HepG2 (cell line): ENCODE data around the gene CDC6. TPM values are rescaled to one million over a fixed set of nuclear protein-coding genes. Genes with fewer than 3 reads are reported as not detected.
A peak's percentile ranks its signal among the peaks of the same experiment; 100 is the strongest.

Source experiments
- ATAC-seq: fragments of 200-7000 bp; cut with Tn5 transposase; 3 replicates; pipeline ENCODE4 v1.9.1; 2020; ENCODE audit warnings: mild to moderate bottlenecking, moderate library complexity
- BruUV-seq: library from RNA; stranded (reverse); fragments of 400-500 nt; replicated peaks from 2 replicates; lab custom pipeline; 2021; lab: Mats Ljungman, UMichigan
- CTCF ChIA-PET: fragments of 300-600 bp; formaldehyde crosslinking; extraction: SDS; loops from one replicate; lab custom pipeline; 2021; ENCODE audit warnings: low total read pairs, inconsistent platforms, low intra/inter-chr PET ratio; lab: Yijun Ruan, JAX
- POLR2A ChIA-PET: fragments of 350-600 bp; sonication (Branson Sonifier 250); formaldehyde crosslinking; loops from one replicate; lab custom pipeline; 2020; ENCODE audit warnings: antibody characterized with exemption, inconsistent platforms; lab: Yijun Ruan, JAX
- DNase-seq: peaks from one replicate; pipeline ENCODE4 v3.0.0-alpha.2; 2015; ENCODE audit warnings: low spot score
- FAIRE-seq: peaks from 3 replicates; lab custom pipeline; 2011; peaks lifted over from hg19 to GRCh38; lab: Jason Lieb, UNC
- H2AFZ ChIP-seq: one replicate; pipeline ENCODE4 v1.6.1; 2011; ENCODE audit warnings: low read length, inconsistent platforms
- H3K27ac ChIP-seq: fragments of 300-600 bp; 3 replicates; pipeline ENCODE4 v1.8.0; 2011; ENCODE audit warnings: mixed run types, mild to moderate bottlenecking, mixed read lengths, low read length, inconsistent platforms; ENCODE audit not compliant: insufficient read depth; ENCODE audit errors: extremely low read length
- H3K27me3 ChIP-seq, 2 experiments: fragments of 200-600 bp in 1 of 2; 2 replicates in 1 of 2; 3 replicates in 1 of 2; pipeline versions ENCODE4 v1.6.0 to v1.8.0; 2011; ENCODE audit warnings: low read length in 2 of 2, mild to moderate bottlenecking in 2 of 2, moderate library complexity in 2 of 2, inconsistent platforms in 1 of 2; ENCODE audit not compliant: insufficient read depth in 2 of 2, control insufficient read depth in 1 of 2
- H3K36me3 ChIP-seq, 2 experiments: fragments of 200-600 bp in 1 of 2; replicated peaks in 1 of 2; 2 replicates in 1 of 2; 3 replicates in 1 of 2; pipeline versions ENCODE4 v1.5.1 to v1.8.0; 2011; ENCODE audit warnings: low read length in 2 of 2, inconsistent platforms in 1 of 2; ENCODE audit not compliant: insufficient read depth in 2 of 2, control insufficient read depth in 1 of 2
- H3K4me1 ChIP-seq: 2 replicates; pipeline ENCODE4 v1.5.1; 2012; ENCODE audit warnings: low read length, inconsistent platforms; ENCODE audit not compliant: insufficient read depth
- H3K4me2 ChIP-seq: 2 replicates; pipeline ENCODE4 v1.6.0; 2011; ENCODE audit warnings: low read depth, low read length, inconsistent platforms
- H3K4me3 ChIP-seq, 3 experiments: fragments of 200-600 bp in 1 of 3; sonication (generic), shearing (Covaris generic) in 1 of 3; replicated peaks in 1 of 3; 2 replicates each; pipeline ENCODE4 v1.5.1; 2011 to 2016; ENCODE audit warnings: low read length in 3 of 3, inconsistent platforms in 2 of 3, low read depth in 2 of 3, mild to moderate bottlenecking in 2 of 3, control low read depth in 1 of 3, mixed read lengths in 1 of 3; ENCODE audit not compliant: insufficient read depth in 1 of 3
- H3K79me2 ChIP-seq: one replicate; pipeline ENCODE4 v1.6.1; 2011; ENCODE audit warnings: low read length, inconsistent platforms; ENCODE audit not compliant: insufficient read depth
- H3K9ac ChIP-seq: 2 replicates; pipeline ENCODE4 v1.6.0; 2011; ENCODE audit warnings: mild to moderate bottlenecking, low read depth, low read length, inconsistent platforms; ENCODE audit not compliant: insufficient read depth
- H3K9me3 ChIP-seq: 2 replicates; pipeline ENCODE4 v1.5.1; 2012; ENCODE audit warnings: mild to moderate bottlenecking, low read length
- H4K20me1 ChIP-seq: 2 replicates; pipeline ENCODE4 v1.6.0; 2011; ENCODE audit warnings: inconsistent platforms, mild to moderate bottlenecking, low read length, moderate library complexity; ENCODE audit not compliant: insufficient read depth
- BCLAF1 ChIP-seq: fragments of 450-650 bp; IDR thresholded peaks from 2 replicates; pipeline ENCODE4 v1.6.1; 2017; ENCODE audit warnings: mild to moderate bottlenecking
- ESRRA ChIP-seq: sonication (generic); formaldehyde crosslinking; IDR thresholded peaks from 2 replicates; pipeline ENCODE4 v1.5.1; 2020; ENCODE audit warnings: mild to moderate bottlenecking, low read depth, missing genetic modification reagents
- JARID2 ChIP-seq: sonication (generic); formaldehyde crosslinking; IDR thresholded peaks from 2 replicates; pipeline ENCODE4 v1.8.1; 2023; ENCODE audit warnings: missing genetic modification reagents, inconsistent platforms; ENCODE audit not compliant: insufficient replicate concordance
- KDM1A ChIP-seq: IDR thresholded peaks from 2 replicates; pipeline ENCODE4 v1.6.1; 2016; ENCODE audit warnings: missing compliant biosample characterization
- PAWR ChIP-seq: sonication (generic); formaldehyde crosslinking; IDR thresholded peaks from 2 replicates; pipeline ENCODE4 v1.4.0; 2020; ENCODE audit warnings: missing genetic modification reagents, mild to moderate bottlenecking, borderline replicate concordance
- RXRA ChIP-seq: sonication (generic); formaldehyde crosslinking; IDR thresholded peaks from 2 replicates; pipeline ENCODE4 v1.5.1; 2020; ENCODE audit warnings: missing genetic modification reagents
- SMARCE1 ChIP-seq: fragments of 450-650 bp; IDR thresholded peaks from 2 replicates; pipeline ENCODE4 v1.6.1; 2017; ENCODE audit warnings: borderline replicate concordance
- TERF1 ChIP-seq: sonication (generic); formaldehyde crosslinking; IDR thresholded peaks from 2 replicates; pipeline ENCODE4 v1.8.0; 2022; ENCODE audit warnings: mild to moderate bottlenecking, missing genetic modification reagents, moderate library complexity
- THAP8 ChIP-seq: sonication (generic); formaldehyde crosslinking; IDR thresholded peaks from 2 replicates; pipeline ENCODE4 v1.5.1; 2020; ENCODE audit warnings: missing genetic modification reagents, mild to moderate bottlenecking, borderline replicate concordance
- ZBTB43 ChIP-seq: sonication (generic); formaldehyde crosslinking; conservative IDR thresholded peaks from 2 replicates; pipeline ENCODE4 v1.4.0; 2020; ENCODE audit warnings: missing genetic modification reagents
- ZNF121 ChIP-seq: sonication (generic); formaldehyde crosslinking; IDR thresholded peaks from 2 replicates; pipeline ENCODE4 v1.5.0; 2020; ENCODE audit warnings: mild to moderate bottlenecking, missing genetic modification reagents
- ZNF280B ChIP-seq: sonication (generic); formaldehyde crosslinking; IDR thresholded peaks from 2 replicates; pipeline ENCODE4 v1.5.0; 2020; ENCODE audit warnings: missing genetic modification reagents, mild to moderate bottlenecking, borderline replicate concordance
- ZNF629 ChIP-seq: sonication (generic); formaldehyde crosslinking; conservative IDR thresholded peaks from 2 replicates; pipeline ENCODE4 v1.5.0; 2020; ENCODE audit warnings: missing genetic modification reagents
- WGBS: methylation state at CpG from one replicate; pipeline ENCODE4 v1.1.6; 2017; ENCODE audit warnings: low lambda C conversion rate; 5-methylcytosine and 5-hydroxymethylcytosine counted together
- in situ Hi-C: cut with HindIII; loops from 2 replicates; pipeline ENCODE4 v1.10.0; 2017; ENCODE audit warnings: low pct_unique_long_range_greater_than_20kb; ENCODE audit not compliant: extremely low pct_ligation_motif_present
- intact Hi-C: fragments of 100-400 bp; cut with micrococcal nuclease; formaldehyde crosslinking; loops from one replicate; pipeline ENCODE4 v1.10.0; 2022; ENCODE audit not compliant: unreplicated experiment
- polyA plus RNA-seq, 8 experiments: library from polyadenylated mRNA; depleted of rRNA in 3 of 8; stranded (reverse) in 7 of 8; unstranded in 1 of 8; fragments of >200 nt; fragmentation: Illumina TruSeq in 4 of 8; extraction: Trizol in 4 of 8; gene quantifications; 2 replicates each; pipeline versions ENCODE4 v1.2.1 to v1.2.3, GENCODE V29; 2011 to 2016; ENCODE audit warnings: low read depth in 4 of 8, missing spikeins in 1 of 8, mixed read lengths in 1 of 8; ENCODE audit not compliant: insufficient read depth in 1 of 8
- total RNA-seq, 5 experiments: library from RNA; depleted of rRNA; stranded (reverse); fragments of >200 nt; fragmentation: Illumina TruSeq; extraction: Trizol; gene quantifications; 2 replicates each; pipeline ENCODE4 v1.2.3, GENCODE V29; 2016; ENCODE audit warnings: low read depth in 1 of 5

The CDC6 gene
- total and polyA plus RNA-seq, 2 of the 13 experiments (the other 11 are each of a cell fraction or from before 2014, with no cell fraction given), result 17.4 to 114 TPM

GRCh38 chr17:40315206-40315605 lies 27.5 kb downstream of the CDC6 start:
- peaks cover 19% of the 10 kb centered on the region for H3K79me2 ChIP-seq
- intact Hi-C loops, result no loop called here
- H3K4me2 ChIP-seq, result no peak overlapping the region
- BruUV-seq, result no TSS peak
- no peaks in the 10 kb centered on the region; a peak in 1 of 5 replicates for H3K27me3 ChIP-seq
- H3K9me3 ChIP-seq, result no peaks in the 10 kb centered on the region
- DNase-seq, result no peak
- ChIA-PET CTCF (no interaction called here), POLR2A (interaction anchor here (1.1 to 3.5 kb wide), 3 partner anchors 26 to 37 kb away, joined by 3 to 13 read pairs (median 3); no protein-coding TSS in a partner anchor)
- no peak overlapping the region for H3K27ac ChIP-seq
- no peak for FAIRE-seq
- no peak overlapping the region for H3K4me3 ChIP-seq
- no peak overlapping the region for H2AFZ ChIP-seq
- in situ Hi-C loops, result loop anchor here (5.0 kb wide), 2 partner anchors 37 to 102 kb away; partner anchors contain the start of gene TOP2A
- H4K20me1 ChIP-seq, result no peaks in the 10 kb centered on the region
- ATAC-seq, result no peak
- peaks cover 86% of the 10 kb centered on the region for H3K4me1 ChIP-seq
- H3K36me3 ChIP-seq, result no peaks in the 10 kb centered on the region
- WGBS, result 93% methylated on average over 3 of the region's 3 CpGs
- TF ChIP-seq PAWR, result no peak
- peak; percentile 71 for TF ChIP-seq ZNF629 (CRISPR knock-in tag)
- no peak for TF ChIP-seq ZNF280B (CRISPR knock-in tag)
- 0 out of 2 replicates have a peak, but pooled peaks have one; percentile 47 for TF ChIP-seq KDM1A
- TF ChIP-seq ZBTB43, result no peak
- no peak for TF ChIP-seq ZNF121 (CRISPR knock-in tag)
- TF ChIP-seq BCLAF1, result no peak
- no peak for TF ChIP-seq THAP8 (CRISPR knock-in tag)
- TF ChIP-seq TERF1 (CRISPR knock-in tag), result no peak
- no peak for TF ChIP-seq JARID2
- TF ChIP-seq RXRA (CRISPR knock-in tag), result no peak
- TF ChIP-seq ESRRA (CRISPR knock-in tag), result no peak
- no peak for TF ChIP-seq SMARCE1
- no peak overlapping the region for H3K9ac ChIP-seq
